Ishikawa (cell line): ENCODE data around the gene STAT4.

Experiments used
- CEBPB ChIP-seq: IDR thresholded peaks from 2 replicates; pipeline ENCODE4 v1.6.1; 2012
- CREB1 ChIP-seq: IDR thresholded peaks from 2 replicates; pipeline ENCODE4 v1.6.1; 2012; ENCODE audit warnings: low read depth
- EGR1 ChIP-seq: IDR thresholded peaks from 2 replicates; pipeline ENCODE4 v1.6.1; 2012
- EP300 ChIP-seq: IDR thresholded peaks from 2 replicates; pipeline ENCODE4 v1.6.1; 2012; ENCODE audit warnings: borderline replicate concordance
- FOXM1 ChIP-seq: IDR thresholded peaks from 2 replicates; pipeline ENCODE4 v1.6.1; 2012; ENCODE audit warnings: low read depth, borderline replicate concordance
- NFIC ChIP-seq: IDR thresholded peaks from 2 replicates; pipeline ENCODE4 v1.6.1; 2012
- RAD21 ChIP-seq: IDR thresholded peaks from 2 replicates; pipeline ENCODE4 v1.6.1; 2012; ENCODE audit warnings: low read depth
- REST ChIP-seq: IDR thresholded peaks from 2 replicates; pipeline ENCODE4 v1.6.1; 2012; ENCODE audit warnings: low read depth, mild to moderate bottlenecking
- TAF1 ChIP-seq: IDR thresholded peaks from 2 replicates; pipeline ENCODE4 v1.6.1; 2012; ENCODE audit warnings: low read depth, mild to moderate bottlenecking
- TCF12 ChIP-seq: IDR thresholded peaks from 2 replicates; pipeline ENCODE4 v1.6.1; 2012; ENCODE audit warnings: low read depth
- TEAD4 ChIP-seq: IDR thresholded peaks from 2 replicates; pipeline ENCODE4 v1.6.1; 2012
- YY1 ChIP-seq: IDR thresholded peaks from 2 replicates; pipeline ENCODE4 v1.6.1; 2012; ENCODE audit warnings: low read depth
- ZBTB7A ChIP-seq: IDR thresholded peaks from 2 replicates; pipeline ENCODE4 v1.6.1; 2012; ENCODE audit warnings: low read depth
- TF ChIP-seq, protein P1 (sequence below): IDR thresholded peaks from 2 replicates; pipeline ENCODE4 v1.6.1; 2012
- TF ChIP-seq, protein P2 (sequence below): IDR thresholded peaks from 2 replicates; pipeline ENCODE4 v1.6.1; 2012

STAT4 gene

GRCh38 chr2:191078165-191078867, 72.5 kb downstream of the STAT4 start:
- no peak for TF ChIP-seq EP300
- no peak for TF ChIP-seq TCF12
- TF ChIP-seq TAF1 = no peak
- TF ChIP-seq REST = no peak
- no peak for TF ChIP-seq YY1
- no peak for TF ChIP-seq ZBTB7A
- TF ChIP-seq FOXM1 = no peak
- no peak for TF ChIP-seq CEBPB
- TF ChIP-seq NFIC = no peak
- TF ChIP-seq, protein P1, sequence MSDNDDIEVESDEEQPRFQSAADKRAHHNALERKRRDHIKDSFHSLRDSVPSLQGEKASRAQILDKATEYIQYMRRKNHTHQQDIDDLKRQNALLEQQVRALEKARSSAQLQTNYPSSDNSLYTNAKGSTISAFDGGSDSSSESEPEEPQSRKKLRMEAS = no peak
- no peak for TF ChIP-seq RAD21

- TF ChIP-seq, protein P1 = no peak
- TF ChIP-seq TAF1 = no peak
- no peak for TF ChIP-seq TCF12
- TF ChIP-seq RAD21 = no peak
- no peak for TF ChIP-seq YY1
- TF ChIP-seq FOXM1 = no peak
- TF ChIP-seq, protein P2, sequence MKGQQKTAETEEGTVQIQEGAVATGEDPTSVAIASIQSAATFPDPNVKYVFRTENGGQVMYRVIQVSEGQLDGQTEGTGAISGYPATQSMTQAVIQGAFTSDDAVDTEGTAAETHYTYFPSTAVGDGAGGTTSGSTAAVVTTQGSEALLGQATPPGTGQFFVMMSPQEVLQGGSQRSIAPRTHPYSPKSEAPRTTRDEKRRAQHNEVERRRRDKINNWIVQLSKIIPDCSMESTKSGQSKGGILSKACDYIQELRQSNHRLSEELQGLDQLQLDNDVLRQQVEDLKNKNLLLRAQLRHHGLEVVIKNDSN = no peak
- TF ChIP-seq CEBPB = no peak
- no peak for TF ChIP-seq CREB1
- no peak for TF ChIP-seq EGR1
- no peak for TF ChIP-seq EP300
Measured at GRCh38 chr2:191070276-191070675, 80.5 kb downstream of the STAT4 start.

DNA sequence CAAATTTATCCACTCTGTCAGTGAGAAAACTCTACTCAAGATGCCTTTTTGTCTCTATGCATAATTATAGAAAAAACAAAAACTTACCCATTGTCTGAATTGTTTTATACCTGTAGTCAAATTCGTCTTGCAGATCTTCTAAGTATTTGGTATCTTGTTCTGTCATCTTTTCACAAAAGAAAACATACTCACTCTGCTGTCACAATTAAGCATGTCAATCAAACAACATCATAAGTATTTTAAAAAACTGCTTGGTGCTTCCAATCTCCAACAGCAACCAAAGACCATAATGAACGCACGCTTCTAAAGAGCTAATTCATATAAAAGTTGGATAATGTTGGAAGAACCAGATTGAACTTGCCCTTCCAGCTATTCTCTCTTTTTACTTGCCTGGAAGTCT, 81.2 kb downstream of the STAT4 start:
- TF ChIP-seq ZBTB7A = no peak

DNA sequence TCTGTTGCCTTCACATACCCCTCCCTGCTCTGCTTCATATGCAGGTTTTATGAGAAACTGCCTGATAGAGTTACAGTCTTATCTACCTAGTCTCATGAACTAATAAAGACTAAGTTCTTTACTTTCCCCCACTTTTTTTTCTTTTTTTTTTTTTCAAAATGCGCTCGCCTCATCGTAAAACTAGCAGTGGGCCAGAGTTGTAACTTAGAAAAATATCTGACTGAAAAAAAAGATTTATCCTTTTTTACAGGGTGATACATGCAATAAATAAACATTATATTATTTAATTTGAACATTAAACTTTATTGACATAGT, 83.9 kb downstream of the STAT4 start:
- TF ChIP-seq EGR1 (no peak), TCF12 (no peak), ZBTB7A (no peak), CREB1 (no peak), RAD21 (no peak), TEAD4 (no peak)
- TF ChIP-seq, protein P1 = no peak

- TF ChIP-seq TEAD4 (no peak), NFIC (no peak), FOXM1 (no peak), REST (no peak), RAD21 (no peak), YY1 (no peak), EGR1 (no peak), CEBPB (no peak), CREB1 (no peak), TAF1 (no peak), TCF12 (no peak), ZBTB7A (no peak), EP300 (no peak)
- TF ChIP-seq, protein P1 = no peak
- TF ChIP-seq, protein P2 = no peak
Measured at GRCh38 chr2:191066197-191066918, 84.4 kb downstream of the STAT4 start.

DNA sequence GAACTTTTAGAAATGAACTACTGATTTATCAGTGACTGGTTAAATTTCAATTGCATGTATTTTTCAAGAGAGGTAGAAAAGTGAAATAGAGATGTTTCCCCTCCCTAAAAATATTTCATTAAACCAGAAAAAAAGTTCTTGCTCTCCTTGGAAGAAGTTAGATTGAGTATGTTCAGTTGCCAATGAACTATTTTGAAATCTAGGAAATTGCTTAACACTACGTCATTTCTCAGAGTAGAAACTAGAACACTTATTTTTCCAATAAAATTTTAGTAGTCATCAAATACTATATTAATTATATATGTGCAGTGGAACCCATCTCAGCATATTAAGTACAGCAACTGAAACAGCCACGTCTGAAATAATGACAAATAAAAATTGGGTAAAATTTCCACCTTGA, 85.0 kb downstream of the STAT4 start:
- TF ChIP-seq FOXM1 = no peak
- no peak for TF ChIP-seq ZBTB7A
- TF ChIP-seq TEAD4 = no peak
- TF ChIP-seq, protein P2 = no peak
- TF ChIP-seq CREB1 = no peak
- TF ChIP-seq TCF12 = no peak
- TF ChIP-seq YY1 = no peak
- TF ChIP-seq EP300 = no peak
- TF ChIP-seq EGR1 = no peak
- TF ChIP-seq NFIC = no peak
- TF ChIP-seq, protein P1 = no peak
- TF ChIP-seq REST = no peak
- TF ChIP-seq CEBPB = no peak
- TF ChIP-seq RAD21 = no peak
- no peak for TF ChIP-seq TAF1
